Head of caudate nucleus (tissue), 42 donors: ENCODE measurements around the gene FAM114A1.
A peak's percentile ranks its signal among the peaks of the same experiment; 100 is the strongest.

Source experiments
- DNase-seq, 42 donors: peaks; one replicate each; pipeline versions ENCODE4 v3.0.0 to v3.0.0-alpha.2; 2020 to 2021; ENCODE audit warnings: mixed read lengths in 7 of 42
- intact Hi-C: fragments of 100-400 bp; cut with DNase I; formaldehyde crosslinking; loops from one replicate; pipeline ENCODE4 v1.15.0; 2022

FAM114A1 gene

GRCh38 chr4:38856524-38857337, 10.9 kb upstream of the FAM114A1 start, which contains the start of gene TLR6:
TLR6 (minus strand) TSS chr4:38856817; CDS start chr4:38829473, 27,344 bp downstream.
- DNase-seq: peak in 25 of 42 donors; percentile 20 to 85 (median 57)
- intact Hi-C loops: loop anchor here (5.0 kb wide), 1 partner anchor 99 kb away; no protein-coding TSS in a partner anchor

GRCh38 chr4:38857354-38858096, 10.1 kb upstream of the FAM114A1 start:
- peak in 18 of 42 donors; percentile 14 to 67 (median 33) for DNase-seq
- intact Hi-C loops: loop anchor here (5.0 kb wide), 1 partner anchor 100 kb away; no protein-coding TSS in a partner anchor

GRCh38 chr4:38858097-38858420, 9.5 kb upstream of the FAM114A1 start:
- intact Hi-C loops: loop anchor here (5.0 kb wide), 1 partner anchor 101 kb away; no protein-coding TSS in a partner anchor
- no peak for DNase-seq

GRCh38 chr4:38859501-38859900, 8.1 kb upstream of the FAM114A1 start:
- intact Hi-C loops: loop anchor here (5.0 kb wide), 1 partner anchor 102 kb away; no protein-coding TSS in a partner anchor
- no peak for DNase-seq

- DNase-seq: peak in 21 of 42 donors; percentile 13 to 78 (median 36)
Observed at GRCh38 chr4:38860788-38861424, 6.7 kb upstream of the FAM114A1 start.

GRCh38 chr4:38861791-38862190, 5.8 kb upstream of the FAM114A1 start:
- DNase-seq: no peak
- intact Hi-C loops: no loop called here

More at GRCh38 chr4:38860788-38861424, 6.7 kb upstream of the FAM114A1 start:
- intact Hi-C loops: no loop called here

GRCh38 chr4:38865445-38865844, 2.2 kb upstream of the FAM114A1 start:
- intact Hi-C loops: no loop called here
- no peak for DNase-seq

- intact Hi-C loops: no loop called here
- DNase-seq: no peak
Observed at GRCh38 chr4:38866973-38867477, 581 bp upstream of the FAM114A1 start.

GRCh38 chr4:38868059-38868960, 704 bp downstream of the FAM114A1 start:
- intact Hi-C loops: no loop called here
- DNase-seq: peak in 17 of 42 donors; percentile 9 to 48 (median 30)

- no peak for DNase-seq
- intact Hi-C loops: no loop called here
Observed at GRCh38 chr4:38869511-38869910, 1.9 kb downstream of the FAM114A1 start.

GRCh38 chr4:38870098-38870808, 2.6 kb downstream of the FAM114A1 start:
- intact Hi-C loops: no loop called here
- peak in 1 of 42 donors; percentile 41 for DNase-seq

- intact Hi-C loops: no loop called here
- DNase-seq: no peak
Observed at GRCh38 chr4:38871593-38871992, 4.0 kb downstream of the FAM114A1 start.

- no peak for DNase-seq
- intact Hi-C loops: no loop called here
Observed at GRCh38 chr4:38872620-38873019, 5.0 kb downstream of the FAM114A1 start.

GRCh38 chr4:38873290-38873944, 5.8 kb downstream of the FAM114A1 start:
- intact Hi-C loops: no loop called here

GRCh38 chr4:38876636-38877035, 9.0 kb downstream of the FAM114A1 start:
- DNase-seq: no peak
- intact Hi-C loops: no loop called here

More at GRCh38 chr4:38873290-38873944, 5.8 kb downstream of the FAM114A1 start:
- DNase-seq: no peak

- intact Hi-C loops: no loop called here
- DNase-seq: no peak
Observed at GRCh38 chr4:38884254-38884653, 16.6 kb downstream of the FAM114A1 start.

GRCh38 chr4:38889143-38889542, 21.5 kb downstream of the FAM114A1 start:
- DNase-seq: peak in 1 of 42 donors; percentile 42
- intact Hi-C loops: no loop called here
